ENCODE data around the gene FOXN3.

GRCh38 chr14:89294060-89294459, 123.0 kb downstream of the FOXN3 start:
- TF ChIP-seq FOXK2 (IDR thresholded peaks at IDR 0.05): no peak
- TF ChIP-seq TAF1 (IDR thresholded peaks at IDR 0.05; ENCODE audit: borderline replicate concordance, low read depth, low read length): no peak
- no peak for TF ChIP-seq POLR2A (IDR thresholded peaks at IDR 0.05; ENCODE audit: low read depth, low read length)
- no peak for TF ChIP-seq IRF5 (IDR thresholded peaks at IDR 0.05; ENCODE audit: borderline replicate concordance)
- no peak for TF ChIP-seq ZBTB33 (IDR thresholded peaks at IDR 0.05)
- no peak for TF ChIP-seq CREB1 (IDR thresholded peaks at IDR 0.05; ENCODE audit: low read depth)
- TF ChIP-seq MTA3 (IDR thresholded peaks at IDR 0.05; ENCODE audit: borderline replicate concordance, low read length): no peak
- no peak for TF ChIP-seq POLR2AphosphoS5 (IDR thresholded peaks at IDR 0.05; ENCODE audit: low read length)
- no peak for TF ChIP-seq NFYB (IDR thresholded peaks at IDR 0.05; ENCODE audit: insufficient read depth, low read depth, low read length)
- no peak for TF ChIP-seq CTCF (IDR thresholded peaks at IDR 0.05 in 2 of 3, conservative IDR thresholded peaks at IDR 0.05 in 1 of 3; ENCODE audit: control insufficient read depth in 2 of 3, extremely low read depth in 1 of 3, insufficient read depth in 1 of 3, low read depth in 3 of 3, low read length in 3 of 3)
